K562 (cell line): ENCODE results near the gene BHLHE40. TPM values are rescaled to one million over a fixed set of nuclear protein-coding genes. Genes with fewer than 3 reads are reported as not detected.
A peak's percentile ranks its signal among the peaks of the same experiment; 100 is the strongest.

Experiments used
- CEBPG ChIP-seq, 3 experiments: fragments of 200-800 bp in 1 of 3; sonication (Bioruptor generic) in 1 of 3; sonication (generic) in 1 of 3; formaldehyde crosslinking in 1 of 3; IDR thresholded peaks in 2 of 3; conservative IDR thresholded peaks in 1 of 3; 2 replicates each; pipeline versions ENCODE4 v1.6.1 to v1.8.0; 2016 to 2022; ENCODE audit warnings: missing compliant biosample characterization in 2 of 3, missing genetic modification characterization in 2 of 3, mild to moderate bottlenecking in 1 of 3, missing genetic modification reagents in 1 of 3
- CREM ChIP-seq: IDR thresholded peaks from 2 replicates; pipeline ENCODE4 v1.6.1; 2014; ENCODE audit warnings: antibody characterized with exemption, low read depth
- DACH1 ChIP-seq: fragments of 450-650 bp; IDR thresholded peaks from 2 replicates; pipeline ENCODE4 v1.6.1; 2018; ENCODE audit not compliant: partially characterized antibody
- EP300 ChIP-seq: IDR thresholded peaks from 2 replicates; pipeline ENCODE4 v1.6.1; 2012; ENCODE audit warnings: low read length, improper control_type of control experiment
- ETV1 ChIP-seq: fragments of 450-650 bp; conservative IDR thresholded peaks from 2 replicates; pipeline ENCODE4 v1.6.1; 2016; ENCODE audit warnings: missing genetic modification characterization, control low read depth, low read depth, missing compliant biosample characterization
- GATAD2B ChIP-seq: fragments of 450-650 bp; IDR thresholded peaks from 2 replicates; pipeline ENCODE4 v1.6.1; 2017; ENCODE audit warnings: mild to moderate bottlenecking, borderline replicate concordance
- KDM2B ChIP-seq: fragments of 250-450 bp; sonication (Bioruptor Pico); IDR thresholded peaks from 2 replicates; pipeline ENCODE4 v1.8.0; 2021; ENCODE audit warnings: mild to moderate bottlenecking, moderate library complexity
- RAD51 ChIP-seq: fragments of 450-650 bp; IDR thresholded peaks from 2 replicates; pipeline ENCODE4 v1.7.1; 2016; ENCODE audit warnings: low read depth, mild to moderate bottlenecking, borderline replicate concordance
- RBM17 ChIP-seq: fragments of 200-400 bp; formaldehyde crosslinking; IDR thresholded peaks from 2 replicates; pipeline ENCODE4 v1.6.1; 2017; ENCODE audit warnings: low read depth, mild to moderate bottlenecking, low read length, borderline replicate concordance
- TFAM ChIP-seq: fragments of 250-450 bp; sonication (Bioruptor Pico); conservative IDR thresholded peaks from 2 replicates; pipeline ENCODE4 v1.5.0; 2021; ENCODE audit warnings: mild to moderate bottlenecking, moderate library complexity
- VEZF1 ChIP-seq: fragments of 200-800 bp; sonication (Bioruptor generic); IDR thresholded peaks from 2 replicates; pipeline ENCODE4 v1.6.1; 2017; ENCODE audit warnings: missing genetic modification characterization, missing compliant biosample characterization
- ZBTB7A ChIP-seq: IDR thresholded peaks from 2 replicates; pipeline ENCODE4 v1.6.1; 2011; ENCODE audit warnings: low read depth, mild to moderate bottlenecking, low read length, moderate library complexity, borderline replicate concordance; ENCODE audit not compliant: control insufficient read depth
- ZNF24 ChIP-seq: fragments of 450-650 bp; IDR thresholded peaks from 2 replicates; pipeline ENCODE4 v1.6.1; 2016
- polyA plus RNA-seq, 8 experiments: library from polyadenylated mRNA; depleted of rRNA in 4 of 8; stranded (reverse) in 5 of 8; unstranded in 3 of 8; fragments of >200 nt; fragmentation: Nextera tagmentation in 2 of 8; fragmentation: Illumina TruSeq in 1 of 8; extraction: Ambion mirVana in 2 of 8; extraction: Trizol in 1 of 8; gene quantifications; 2 replicates each; pipeline versions ENCODE4 v1.2.1 to v1.2.3, GENCODE V29; 2011 to 2014; ENCODE audit warnings: inconsistent platforms in 1 of 8, missing spikeins in 1 of 8
- total RNA-seq, 7 experiments: library from RNA; depleted of rRNA in 6 of 7; stranded (reverse); fragments of >200 nt in 6 of 7; fragmentation: Illumina TruSeq in 2 of 7; extraction: Trizol in 2 of 7; gene quantifications; 2 replicates each; pipeline versions ENCODE4 v1.2.1 to v1.2.3, GENCODE V29; 2011 to 2021; ENCODE audit warnings: low replicate concordance in 1 of 7
- TF ChIP-seq, protein P1 (sequence below), 2 experiments: fragments of 450-650 bp; IDR thresholded peaks; 2 replicates each; pipeline ENCODE4 v1.6.1; 2016; ENCODE audit warnings: mild to moderate bottlenecking in 2 of 2, borderline replicate concordance in 1 of 2, low read depth in 1 of 2, moderate library complexity in 1 of 2
- TF ChIP-seq, protein P2 (sequence below), 2 experiments: fragments of 450-650 bp in 1 of 2; sonication (generic) in 1 of 2; formaldehyde crosslinking in 1 of 2; IDR thresholded peaks in 1 of 2; conservative IDR thresholded peaks in 1 of 2; 2 replicates each; pipeline versions ENCODE4 v1.6.1 to v1.8.1; 2016 to 2023; ENCODE audit warnings: mild to moderate bottlenecking in 2 of 2, moderate library complexity in 2 of 2, inconsistent platforms in 1 of 2, missing genetic modification reagents in 1 of 2

The BHLHE40 gene
- total and polyA plus RNA-seq, 9 of the 15 experiments (the other 6 are each of a cell fraction or from before 2014, with no cell fraction given) = 12.0 to 83.9 (median 31.4) TPM

GRCh38 chr3:5002174-5002870, 23.1 kb downstream of the BHLHE40 start (continued):
- TF ChIP-seq, protein P1, sequence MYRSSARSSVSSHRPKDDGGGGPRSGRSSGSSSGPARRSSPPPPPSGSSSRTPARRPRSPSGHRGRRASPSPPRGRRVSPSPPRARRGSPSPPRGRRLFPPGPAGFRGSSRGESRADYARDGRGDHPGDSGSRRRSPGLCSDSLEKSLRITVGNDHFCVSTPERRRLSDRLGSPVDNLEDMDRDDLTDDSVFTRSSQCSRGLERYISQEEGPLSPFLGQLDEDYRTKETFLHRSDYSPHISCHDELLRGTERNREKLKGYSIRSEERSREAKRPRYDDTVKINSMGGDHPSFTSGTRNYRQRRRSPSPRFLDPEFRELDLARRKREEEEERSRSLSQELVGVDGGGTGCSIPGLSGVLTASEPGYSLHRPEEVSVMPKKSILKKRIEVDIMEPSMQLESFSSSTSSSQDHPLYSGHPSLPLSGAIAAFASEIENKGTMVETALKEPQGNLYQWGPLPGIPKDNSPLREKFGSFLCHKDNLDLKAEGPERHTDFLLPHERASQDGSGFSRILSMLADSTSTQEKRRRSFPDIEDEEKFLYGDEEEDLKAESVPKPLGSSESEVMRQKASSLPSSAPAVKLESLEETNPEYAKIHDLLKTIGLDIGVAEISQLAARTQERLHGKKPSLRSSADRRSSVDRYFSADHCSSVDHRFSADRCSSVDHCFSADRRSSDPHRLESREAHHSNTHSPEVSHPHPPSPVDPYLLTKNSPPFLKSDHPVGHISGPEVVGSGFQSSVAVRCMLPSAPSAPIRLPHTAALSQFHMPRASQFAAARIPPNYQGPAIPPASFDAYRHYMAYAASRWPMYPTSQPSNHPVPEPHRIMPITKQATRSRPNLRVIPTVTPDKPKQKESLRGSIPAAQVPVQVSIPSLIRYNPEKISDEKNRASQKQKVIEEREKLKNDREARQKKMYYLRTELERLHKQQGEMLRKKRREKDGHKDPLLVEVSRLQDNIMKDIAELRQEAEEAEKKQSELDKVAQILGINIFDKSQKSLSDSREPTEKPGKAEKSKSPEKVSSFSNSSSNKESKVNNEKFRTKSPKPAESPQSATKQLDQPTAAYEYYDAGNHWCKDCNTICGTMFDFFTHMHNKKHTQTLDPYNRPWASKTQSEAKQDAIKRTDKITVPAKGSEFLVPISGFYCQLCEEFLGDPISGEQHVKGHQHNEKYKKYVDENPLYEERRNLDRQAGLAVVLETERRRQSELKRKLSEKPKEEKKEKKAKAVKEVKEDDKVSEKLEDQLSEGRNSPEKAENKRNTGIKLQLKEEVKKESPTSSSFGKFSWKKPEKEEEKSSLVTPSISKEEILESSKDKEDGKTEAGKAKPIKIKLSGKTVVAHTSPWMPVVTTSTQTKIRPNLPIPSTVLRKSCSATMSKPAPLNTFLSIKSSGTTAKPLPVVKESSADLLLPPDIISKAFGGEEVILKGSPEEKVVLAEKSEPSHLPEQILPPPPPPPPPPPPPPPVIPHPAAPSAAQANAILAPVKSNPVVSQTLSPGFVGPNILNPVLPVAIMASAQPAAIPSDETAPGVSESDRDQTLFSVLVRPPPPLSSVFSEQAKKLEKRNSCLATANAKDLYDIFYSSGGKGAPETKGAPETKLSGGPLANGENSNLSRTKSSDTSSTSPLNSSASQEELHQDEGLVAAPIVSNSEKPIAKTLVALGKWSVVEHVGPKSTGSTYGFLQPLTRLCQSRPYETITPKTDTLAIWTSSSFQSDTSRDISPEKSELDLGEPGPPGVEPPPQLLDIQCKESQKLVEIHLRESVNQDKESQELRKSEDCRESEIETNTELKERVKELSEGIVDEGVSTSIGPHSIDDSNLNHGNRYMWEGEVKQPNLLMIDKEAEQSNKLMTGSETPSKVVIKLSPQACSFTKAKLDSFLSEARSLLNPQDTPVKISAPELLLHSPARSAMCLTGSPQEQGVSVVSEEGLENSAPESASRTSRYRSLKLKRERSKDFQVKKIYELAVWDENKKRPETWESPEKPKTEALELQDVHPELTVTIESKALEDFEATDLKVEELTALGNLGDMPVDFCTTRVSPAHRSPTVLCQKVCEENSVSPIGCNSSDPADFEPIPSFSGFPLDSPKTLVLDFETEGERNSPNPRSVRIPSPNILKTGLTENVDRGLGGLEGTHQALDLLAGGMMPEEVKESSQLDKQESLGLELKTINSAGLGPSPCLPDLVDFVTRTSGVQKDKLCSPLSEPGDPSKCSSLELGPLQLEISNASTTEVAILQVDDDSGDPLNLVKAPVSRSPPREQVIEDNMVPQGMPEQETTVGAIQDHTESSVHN (IDR thresholded peaks at IDR 0.05; ENCODE audit: borderline replicate concordance in 1 of 2, low read depth in 1 of 2) = peak in 1 of 2 experiments; percentile 96; a peak in 3 of 4 replicates
- TF ChIP-seq ZBTB7A = peak; percentile 93; the same call in 1 of the 2 replicates
- TF ChIP-seq VEZF1 = peak; percentile 95
- TF ChIP-seq CEBPG (CRISPR knock-in tag; IDR thresholded peaks at IDR 0.05) = peak; percentile 69
- peak; percentile 82 to 92 for TF ChIP-seq CEBPG (tag; conservative IDR thresholded peaks at IDR 0.05 in 1 of 2, IDR thresholded peaks at IDR 0.05 in 1 of 2)
- TF ChIP-seq DACH1 = peak; percentile 39
- peak; percentile 75 for TF ChIP-seq ETV1 (tag)
- TF ChIP-seq EP300 = peak; percentile 95
- TF ChIP-seq KDM2B (CRISPR knock-in tag) = no peak
- TF ChIP-seq GATAD2B = peak; percentile 97
- TF ChIP-seq CREM = peak; percentile 80
- TF ChIP-seq RAD51 = peak; percentile 5
- no peak for TF ChIP-seq TFAM (CRISPR knock-in tag)
- TF ChIP-seq, protein P2, sequence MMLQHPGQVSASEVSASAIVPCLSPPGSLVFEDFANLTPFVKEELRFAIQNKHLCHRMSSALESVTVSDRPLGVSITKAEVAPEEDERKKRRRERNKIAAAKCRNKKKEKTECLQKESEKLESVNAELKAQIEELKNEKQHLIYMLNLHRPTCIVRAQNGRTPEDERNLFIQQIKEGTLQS (IDR thresholded peaks at IDR 0.05) = peak; percentile 96
- TF ChIP-seq, protein P2 (CRISPR knock-in tag; conservative IDR thresholded peaks at IDR 0.05) = peak; percentile 69; the same call in 1 of the 2 replicates
- TF ChIP-seq ZNF24 = peak; percentile 89
- TF ChIP-seq RBM17 = no peak
